Measurements from ENCODE around the gene PEAR1. TPM values are rescaled to one million over a fixed set of nuclear protein-coding genes. Genes with fewer than 3 reads are reported as not detected.

The PEAR1 gene
- total RNA-seq, 1 experiment from 2014 or later: 0.39 TPM

- Histone ChIP-seq H4K8ac (replicated peaks; ENCODE audit: insufficient read length, low read depth, low read length) (no peak overlapping the region), H2BK20ac (ENCODE audit: low read depth, low read length, poor library complexity, severe bottlenecking) (no peak overlapping the region), H3K23ac (ENCODE audit: insufficient read length, low read depth, low read length) (no peak overlapping the region), H3K14ac (ENCODE audit: insufficient read depth, low read length) (no peak overlapping the region), H3T11ph (ENCODE audit: low read length) (no peak overlapping the region), H2BK5ac (ENCODE audit: insufficient read length, low read length) (no peak overlapping the region), H3K4ac (ENCODE audit: low read depth, low read length) (no peak overlapping the region), H3K9ac (ENCODE audit: extremely low read depth, insufficient read length, low read length) (no peak overlapping the region), H3K27me3 (ENCODE audit: insufficient read depth, low read length) (no peaks in the 10 kb centered on the region), H3K18ac (ENCODE audit: insufficient read length, low read depth, low read length) (no peak overlapping the region), H2AFZ (ENCODE audit: low read length) (no peak overlapping the region), H4K91ac (ENCODE audit: insufficient read length, low read depth, low read length) (no peak overlapping the region), H3K23me2 (ENCODE audit: insufficient read length, low read depth, low read length, poor library complexity, severe bottlenecking) (no peaks in the 10 kb centered on the region), H3K27ac (ENCODE audit: insufficient read length, low read depth, low read length) (no peak overlapping the region), H3K79me1 (ENCODE audit: insufficient read depth, low read depth, low read length, poor library complexity, severe bottlenecking) (no peaks in the 10 kb centered on the region), H2BK120ac (ENCODE audit: low read depth, low read length, poor library complexity, severe bottlenecking) (no peak overlapping the region), H3K79me2 (ENCODE audit: insufficient read depth, low read length) (no peaks in the 10 kb centered on the region), H3K4me2 (ENCODE audit: insufficient read depth, insufficient read length, low read length) (no peak overlapping the region), H3K4me1 (ENCODE audit: insufficient read depth, low read length) (no peaks in the 10 kb centered on the region), H2BK15ac (ENCODE audit: low read depth, low read length) (no peak overlapping the region), H2AK5ac (ENCODE audit: insufficient read length, low read length) (no peak overlapping the region), H3K9me3 (ENCODE audit: control insufficient read depth, low read depth, low read length) (no peaks in the 10 kb centered on the region), H4K20me1 (ENCODE audit: control insufficient read depth, insufficient read depth, insufficient read length) (no peaks in the 10 kb centered on the region), H2BK12ac (ENCODE audit: insufficient read length, low read depth, low read length) (no peak overlapping the region), H3K56ac (ENCODE audit: insufficient read length, low read depth, low read length) (no peak overlapping the region), H4K5ac (ENCODE audit: insufficient read length, low read depth, low read length) (no peak overlapping the region)
- DNase-seq: no peak
- H3K36me3 Mint-ChIP-seq (ENCODE audit: insufficient read depth in 1 of 3, low read depth in 3 of 3): peaks cover 25 to 86% (median 80%) of the 10 kb centered on the region in 3 experiments; a peak in 6 of 7 replicates
- H3K27ac Mint-ChIP-seq: no peak overlapping the region
- no CpG with 5 or more reads among the region's 3 CpGs for WGBS (ENCODE audit: extremely low coverage, insufficient read length, low lambda C conversion rate)
- peaks cover 0 to 3% of the 10 kb centered on the region in 2 experiments; a peak in 1 of 4 replicates for H3K4me1 Mint-ChIP-seq
- TF ChIP-seq CTCF (conservative IDR thresholded peaks at IDR 0.05): no peak
- no peaks in the 10 kb centered on the region for H3K9me3 Mint-ChIP-seq
- H3K4me3 Mint-ChIP-seq: no peak overlapping the region
- no peaks in the 10 kb centered on the region for H3K27me3 Mint-ChIP-seq (ENCODE audit: low read depth)
Measured at GRCh38 chr1:156957634-156958033, 64.1 kb downstream of the PEAR1 start.
